PC-3 (cell line): Measurements from ENCODE around the gene SMIM9.

Source experiments
- CTCF ChIP-seq: fragments of 300-600 bp; sonication (generic); conservative IDR thresholded peaks from 2 replicates; pipeline ENCODE4 v1.5.1; 2017; ENCODE audit warnings: antibody characterized with exemption, low read depth, mild to moderate bottlenecking, low read length
- EZH2 ChIP-seq: fragments of 300-600 bp; sonication (generic); IDR thresholded peaks from one replicate; pipeline ENCODE4 v1.6.1; 2017; ENCODE audit warnings: antibody characterized with exemption, mild to moderate bottlenecking, low read length; ENCODE audit not compliant: unreplicated experiment
- EZH2phosphoT487 ChIP-seq: fragments of 300-600 bp; sonication (generic); IDR thresholded peaks from 2 replicates; pipeline ENCODE4 v1.6.1; 2018; ENCODE audit warnings: mild to moderate bottlenecking, antibody characterized with exemption, low read length, borderline replicate concordance

GRCh38 chrX:154873329-154873728, 38.9 kb upstream of the SMIM9 start:
- no peak for TF ChIP-seq CTCF
- no peak for TF ChIP-seq EZH2
- TF ChIP-seq EZH2phosphoT487: no peak
